HL-60 (cell line): Measurements from ENCODE around the gene DCLK2.

Source experiments
- DNase-seq, 2 experiments: peaks; one replicate each; pipeline ENCODE4 v3.0.0-alpha.2; 2010 to 2020; ENCODE audit warnings: low read depth in 1 of 2, low spot score in 1 of 2
- H3K27ac ChIP-seq: fragments of 250-450 bp; sonication (Bioruptor Pico); replicated peaks from 2 replicates; pipeline ENCODE4 v1.5.1; 2020; ENCODE audit warnings: mild to moderate bottlenecking, moderate library complexity
- H3K27me3 ChIP-seq: fragments of 250-450 bp; sonication (Bioruptor Pico); 2 replicates; pipeline ENCODE4 v1.5.1; 2021; ENCODE audit warnings: mild to moderate bottlenecking, moderate library complexity; ENCODE audit not compliant: insufficient read depth, poor library complexity, severe bottlenecking
- H3K4me3 ChIP-seq: replicated peaks from 2 replicates; pipeline ENCODE4 v1.5.1; 2011; ENCODE audit warnings: mild to moderate bottlenecking, control low read depth, low read length; ENCODE audit not compliant: insufficient read depth
- CTCF ChIP-seq: IDR thresholded peaks from one replicate; pipeline ENCODE4 v1.5.1; 2011; ENCODE audit warnings: low read length, control low read depth, inconsistent platforms; ENCODE audit not compliant: insufficient read depth
- GABPA ChIP-seq: IDR thresholded peaks from 2 replicates; pipeline ENCODE4 v1.6.1; 2012; ENCODE audit warnings: low read depth
- POLR2AphosphoS5 ChIP-seq: IDR thresholded peaks from 2 replicates; pipeline ENCODE4 v1.6.1; 2012; ENCODE audit warnings: low read depth
- SPI1 ChIP-seq: IDR thresholded peaks from 2 replicates; pipeline ENCODE4 v1.6.1; 2012; ENCODE audit warnings: low read depth, mild to moderate bottlenecking, borderline replicate concordance
- TF ChIP-seq, protein P1 (sequence below): IDR thresholded peaks from 2 replicates; pipeline ENCODE4 v1.6.1; 2012; ENCODE audit warnings: low read depth; ENCODE audit not compliant: insufficient replicate concordance

DCLK2 gene

DNA sequence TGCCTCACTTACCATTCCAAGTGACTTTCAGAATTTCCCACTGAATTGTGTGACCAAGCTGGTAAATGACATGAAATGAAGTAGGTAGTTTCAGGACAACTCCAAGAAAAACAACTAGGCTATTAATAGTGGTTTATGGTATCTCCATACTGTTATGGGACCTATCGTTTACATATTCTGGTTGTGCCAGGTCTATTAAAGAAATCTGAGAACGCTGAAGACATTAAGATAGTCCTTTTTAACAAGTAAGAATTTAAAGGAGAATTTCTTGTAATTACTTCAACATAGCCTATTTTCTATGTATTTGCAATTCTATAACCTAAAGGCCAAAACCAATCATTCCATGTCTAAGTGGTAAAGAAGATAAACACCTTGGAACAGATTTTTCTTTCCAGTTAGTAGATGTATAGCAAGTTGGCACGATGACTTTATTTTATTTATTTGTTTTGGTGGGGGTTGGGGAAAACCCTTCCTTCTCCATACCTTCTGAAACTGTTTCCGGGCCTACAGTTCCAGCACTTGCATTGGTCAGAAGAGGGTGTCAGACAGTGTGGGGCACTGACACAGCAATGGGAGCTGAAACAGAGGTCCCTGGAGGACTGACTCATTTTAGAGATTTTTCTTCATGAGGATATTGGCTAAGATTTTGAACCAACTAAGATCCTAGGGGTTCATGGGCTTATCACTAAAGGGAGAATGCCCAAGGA, 7.6 kb upstream of the DCLK2 start:
- no peak overlapping the region for H3K27ac ChIP-seq
- H3K4me3 ChIP-seq = no peak overlapping the region
- TF ChIP-seq CTCF (no peak), SPI1 (no peak), GABPA (no peak), POLR2AphosphoS5 (no peak)
- TF ChIP-seq, protein P1, sequence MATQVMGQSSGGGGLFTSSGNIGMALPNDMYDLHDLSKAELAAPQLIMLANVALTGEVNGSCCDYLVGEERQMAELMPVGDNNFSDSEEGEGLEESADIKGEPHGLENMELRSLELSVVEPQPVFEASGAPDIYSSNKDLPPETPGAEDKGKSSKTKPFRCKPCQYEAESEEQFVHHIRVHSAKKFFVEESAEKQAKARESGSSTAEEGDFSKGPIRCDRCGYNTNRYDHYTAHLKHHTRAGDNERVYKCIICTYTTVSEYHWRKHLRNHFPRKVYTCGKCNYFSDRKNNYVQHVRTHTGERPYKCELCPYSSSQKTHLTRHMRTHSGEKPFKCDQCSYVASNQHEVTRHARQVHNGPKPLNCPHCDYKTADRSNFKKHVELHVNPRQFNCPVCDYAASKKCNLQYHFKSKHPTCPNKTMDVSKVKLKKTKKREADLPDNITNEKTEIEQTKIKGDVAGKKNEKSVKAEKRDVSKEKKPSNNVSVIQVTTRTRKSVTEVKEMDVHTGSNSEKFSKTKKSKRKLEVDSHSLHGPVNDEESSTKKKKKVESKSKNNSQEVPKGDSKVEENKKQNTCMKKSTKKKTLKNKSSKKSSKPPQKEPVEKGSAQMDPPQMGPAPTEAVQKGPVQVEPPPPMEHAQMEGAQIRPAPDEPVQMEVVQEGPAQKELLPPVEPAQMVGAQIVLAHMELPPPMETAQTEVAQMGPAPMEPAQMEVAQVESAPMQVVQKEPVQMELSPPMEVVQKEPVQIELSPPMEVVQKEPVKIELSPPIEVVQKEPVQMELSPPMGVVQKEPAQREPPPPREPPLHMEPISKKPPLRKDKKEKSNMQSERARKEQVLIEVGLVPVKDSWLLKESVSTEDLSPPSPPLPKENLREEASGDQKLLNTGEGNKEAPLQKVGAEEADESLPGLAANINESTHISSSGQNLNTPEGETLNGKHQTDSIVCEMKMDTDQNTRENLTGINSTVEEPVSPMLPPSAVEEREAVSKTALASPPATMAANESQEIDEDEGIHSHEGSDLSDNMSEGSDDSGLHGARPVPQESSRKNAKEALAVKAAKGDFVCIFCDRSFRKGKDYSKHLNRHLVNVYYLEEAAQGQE = no peak
- H3K27me3 ChIP-seq = no peaks in the 10 kb centered on the region
- no peak for DNase-seq

DNA sequence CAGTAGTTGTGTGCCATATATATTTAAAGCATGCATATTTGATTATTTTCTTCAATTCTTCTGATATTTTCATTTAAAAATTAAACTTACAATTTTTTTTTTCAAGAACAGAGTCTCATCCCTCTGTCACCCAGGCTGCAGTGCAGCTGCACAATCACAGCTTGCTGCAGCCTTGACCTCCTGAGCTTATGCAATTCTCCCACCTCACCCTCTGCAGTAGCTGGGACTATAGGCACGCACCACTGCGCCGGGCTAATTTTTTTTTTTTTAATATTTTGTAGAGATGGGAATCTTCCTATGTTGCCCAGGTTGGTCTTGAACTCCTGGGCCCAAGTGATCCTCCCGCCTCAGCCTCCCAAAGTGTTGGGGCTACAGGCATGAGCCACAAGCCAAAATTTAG, 5.8 kb upstream of the DCLK2 start:
- Histone ChIP-seq H3K4me3 (no peak overlapping the region), H3K27ac (no peak overlapping the region), H3K27me3 (no peaks in the 10 kb centered on the region)
- no peak for TF ChIP-seq POLR2AphosphoS5
- no peak for TF ChIP-seq GABPA
- DNase-seq = no peak

- DNase-seq = no peak
- TF ChIP-seq, protein P1 = no peak
- TF ChIP-seq CTCF = no peak
- no peak for TF ChIP-seq POLR2AphosphoS5
- TF ChIP-seq SPI1 = no peak
- TF ChIP-seq GABPA = no peak
- Histone ChIP-seq H3K27me3 (peaks cover 3% of the 10 kb centered on the region), H3K4me3 (no peak overlapping the region), H3K27ac (no peak overlapping the region)
Observed at GRCh38 chr4:150072906-150073714, 5.1 kb upstream of the DCLK2 start.

GRCh38 chr4:150074064-150074463, 4.2 kb upstream of the DCLK2 start:
- H3K27ac ChIP-seq = no peak overlapping the region
- DNase-seq = no peak
- peaks cover 9% of the 10 kb centered on the region for H3K27me3 ChIP-seq

More at GRCh38 chr4:150074064-150074463, 4.2 kb upstream of the DCLK2 start:
- no peak overlapping the region for H3K4me3 ChIP-seq
- TF ChIP-seq CTCF (no peak), POLR2AphosphoS5 (no peak), SPI1 (no peak)
- TF ChIP-seq, protein P1 = no peak
